ENCODE data around the gene VAV3.

Gene VAV3

DNA sequence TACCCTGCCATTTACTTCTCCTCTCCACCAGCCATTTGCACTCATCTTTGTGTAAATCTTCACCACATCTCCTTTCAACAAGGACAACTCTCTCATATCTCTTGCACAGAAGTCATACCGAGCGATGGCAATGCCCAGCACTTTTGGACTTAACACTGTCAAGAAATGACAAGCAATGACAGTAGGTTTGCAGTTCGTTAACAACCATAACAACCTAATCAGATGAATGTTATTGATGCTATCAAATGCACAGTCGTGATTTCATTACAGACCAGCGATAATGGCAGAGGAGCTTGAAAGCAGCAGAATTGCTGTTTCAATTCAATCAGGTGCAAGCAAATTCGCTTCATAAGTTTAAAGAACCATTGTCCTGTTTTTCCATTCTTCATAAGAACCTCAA, 390.9 kb downstream of the VAV3 start:
- H2BK120ac ChIP-seq (ENCODE audit: low read depth, low read length): no peak overlapping the region
- H3K18ac ChIP-seq (ENCODE audit: low read length): no peak overlapping the region
- H3K14ac ChIP-seq (ENCODE audit: low read length): no peak overlapping the region
- H3K4me3 ChIP-seq (ENCODE audit: low read length in 2 of 2): no peak overlapping the region
- no peak overlapping the region for H3K23ac ChIP-seq (ENCODE audit: low read depth, low read length, poor library complexity)
- no peak overlapping the region for H2BK15ac ChIP-seq (ENCODE audit: low read length)
- no peaks in the 10 kb centered on the region for H3K9me3 ChIP-seq (replicated peaks in 1 of 2; ENCODE audit: control insufficient read depth in 2 of 2, insufficient read depth in 1 of 2, low read depth in 1 of 2, low read length in 2 of 2)
- no peak overlapping the region for H2AK5ac ChIP-seq (ENCODE audit: low read depth, low read length)
- no peak overlapping the region for H2BK12ac ChIP-seq (ENCODE audit: low read length)
- no peaks in the 10 kb centered on the region for H3K36me3 ChIP-seq (replicated peaks in 1 of 2; ENCODE audit: control insufficient read depth in 2 of 2, insufficient read depth in 2 of 2, low read length in 2 of 2)
- no peak overlapping the region for H3K4me2 ChIP-seq (ENCODE audit: insufficient read depth, low read length, poor library complexity, severe bottlenecking)
- no peak overlapping the region for H4K8ac ChIP-seq (ENCODE audit: low read depth, low read length)
- no peak overlapping the region for H3K4ac ChIP-seq (ENCODE audit: low read length)
- no peak for DNase-seq (ENCODE audit: low spot score)
- H3K79me1 ChIP-seq (ENCODE audit: low read depth, low read length): no peaks in the 10 kb centered on the region
- H3K27me3 ChIP-seq (ENCODE audit: control insufficient read depth in 3 of 3, insufficient read depth in 3 of 3, low read depth in 1 of 3, low read length in 3 of 3): no peaks in the 10 kb centered on the region
- H3K27ac ChIP-seq (replicated peaks; ENCODE audit: low read length): no peak overlapping the region
- no CpG with 5 or more reads among the region's 6 CpGs for WGBS, 2 donors (ENCODE audit: extremely low coverage in 2 of 2, insufficient read length in 2 of 2, insufficient replicate concordance in 1 of 2)
- no peak overlapping the region for H3K9ac ChIP-seq (ENCODE audit: low read depth, low read length, poor library complexity)
- no peak overlapping the region for H4K91ac ChIP-seq (ENCODE audit: low read depth, low read length, poor library complexity)
- no peak overlapping the region for H2BK5ac ChIP-seq (ENCODE audit: low read length)
- H2AFZ ChIP-seq (ENCODE audit: low read length): no peak overlapping the region
- no peaks in the 10 kb centered on the region for H3K4me1 ChIP-seq (ENCODE audit: control insufficient read depth in 2 of 2, insufficient read depth in 1 of 2, low read depth in 1 of 2, low read length in 2 of 2)

DNA sequence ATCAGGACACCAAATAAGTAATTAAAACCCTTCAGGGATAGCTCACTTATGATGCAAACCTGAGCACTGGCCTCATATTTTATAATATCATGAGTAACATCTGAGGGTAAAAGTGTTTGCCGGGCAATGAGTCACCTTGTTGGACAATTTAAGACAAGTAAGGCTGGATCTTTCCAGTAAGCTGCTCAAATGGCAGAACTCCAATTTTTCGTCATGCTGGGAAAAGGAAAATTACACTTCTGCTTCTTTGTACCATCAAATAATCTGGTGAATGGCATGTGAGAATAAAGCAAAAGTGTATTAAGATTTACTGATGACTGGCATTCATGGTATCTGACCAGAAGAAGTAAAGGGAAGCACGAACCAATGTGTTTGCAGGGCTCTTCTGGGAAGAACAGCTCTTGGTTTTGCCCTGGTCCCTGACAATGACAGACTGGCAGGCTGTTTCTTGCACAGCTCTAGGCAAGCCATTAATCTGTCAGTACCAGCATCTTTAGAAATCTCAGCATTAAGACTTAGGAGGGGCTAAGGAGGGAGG, 392.2 kb downstream of the VAV3 start:
- no peak overlapping the region for H3K23ac ChIP-seq (ENCODE audit: low read depth, low read length, poor library complexity)
- H3K4me1 ChIP-seq (ENCODE audit: control insufficient read depth in 2 of 2, insufficient read depth in 1 of 2, low read depth in 1 of 2, low read length in 2 of 2): no peaks in the 10 kb centered on the region
- no peak overlapping the region for H3K4me2 ChIP-seq (ENCODE audit: insufficient read depth, low read length, poor library complexity, severe bottlenecking)
- no peaks in the 10 kb centered on the region for H3K27me3 ChIP-seq (ENCODE audit: control insufficient read depth in 3 of 3, insufficient read depth in 3 of 3, low read depth in 1 of 3, low read length in 3 of 3)
- H3K9me3 ChIP-seq (replicated peaks in 1 of 2; ENCODE audit: control insufficient read depth in 2 of 2, insufficient read depth in 1 of 2, low read depth in 1 of 2, low read length in 2 of 2): no peaks in the 10 kb centered on the region
- H4K91ac ChIP-seq (ENCODE audit: low read depth, low read length, poor library complexity): no peak overlapping the region
- H2BK5ac ChIP-seq (ENCODE audit: low read length): no peak overlapping the region
- no peak overlapping the region for H2AK5ac ChIP-seq (ENCODE audit: low read depth, low read length)
- H3K9ac ChIP-seq (ENCODE audit: low read depth, low read length, poor library complexity): no peak overlapping the region
- no peak overlapping the region for H2BK15ac ChIP-seq (ENCODE audit: low read length)
- H3K18ac ChIP-seq (ENCODE audit: low read length): no peak overlapping the region
- H3K4ac ChIP-seq (ENCODE audit: low read length): no peak overlapping the region
- WGBS, 2 donors (ENCODE audit: extremely low coverage in 2 of 2, insufficient read length in 2 of 2, insufficient replicate concordance in 1 of 2): no CpG with 5 or more reads among the region's 3 CpGs
- H2AFZ ChIP-seq (ENCODE audit: low read length): no peak overlapping the region
- no peak for DNase-seq (ENCODE audit: low spot score)
- no peaks in the 10 kb centered on the region for H3K36me3 ChIP-seq (replicated peaks in 1 of 2; ENCODE audit: control insufficient read depth in 2 of 2, insufficient read depth in 2 of 2, low read length in 2 of 2)
- H2BK12ac ChIP-seq (ENCODE audit: low read length): no peak overlapping the region
- H3K4me3 ChIP-seq (ENCODE audit: low read length in 2 of 2): no peak overlapping the region
- no peak overlapping the region for H3K27ac ChIP-seq (replicated peaks; ENCODE audit: low read length)
- H4K8ac ChIP-seq (ENCODE audit: low read depth, low read length): no peak overlapping the region
- H2BK120ac ChIP-seq (ENCODE audit: low read depth, low read length): no peak overlapping the region
- no peaks in the 10 kb centered on the region for H3K79me1 ChIP-seq (ENCODE audit: low read depth, low read length)
- no peak overlapping the region for H3K14ac ChIP-seq (ENCODE audit: low read length)

DNA sequence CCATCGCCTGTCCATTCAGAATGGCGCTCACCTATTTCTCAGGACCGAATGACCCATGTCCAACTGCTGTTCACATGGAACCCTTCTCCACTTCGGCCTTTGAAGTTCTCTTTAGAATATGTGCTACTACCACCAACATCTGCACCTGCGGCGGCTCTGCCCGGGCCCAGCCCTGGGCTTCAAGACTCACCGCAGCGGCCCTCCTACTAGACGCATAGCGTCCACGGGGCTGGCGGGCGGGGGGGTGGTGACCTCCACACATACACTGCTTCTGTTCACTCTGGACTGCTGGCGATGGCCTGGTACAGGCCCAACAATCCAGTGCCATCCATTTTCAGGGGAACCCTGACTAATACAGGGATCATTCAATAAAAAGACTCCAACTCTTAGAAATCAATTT, 394.2 kb downstream of the VAV3 start:
- no peak overlapping the region for H3K9ac ChIP-seq (ENCODE audit: low read depth, low read length, poor library complexity)
- no peak overlapping the region for H3K4me3 ChIP-seq (ENCODE audit: low read length in 2 of 2)
- no CpG with 5 or more reads among the region's 15 CpGs for WGBS, 2 donors (ENCODE audit: extremely low coverage in 2 of 2, insufficient read length in 2 of 2, insufficient replicate concordance in 1 of 2)
- no peak for DNase-seq (ENCODE audit: low spot score)
- no peaks in the 10 kb centered on the region for H3K9me3 ChIP-seq (replicated peaks in 1 of 2; ENCODE audit: control insufficient read depth in 2 of 2, insufficient read depth in 1 of 2, low read depth in 1 of 2, low read length in 2 of 2)
- no peak overlapping the region for H3K4me2 ChIP-seq (ENCODE audit: insufficient read depth, low read length, poor library complexity, severe bottlenecking)
- H3K4ac ChIP-seq (ENCODE audit: low read length): no peak overlapping the region
- H3K36me3 ChIP-seq (replicated peaks in 1 of 2; ENCODE audit: control insufficient read depth in 2 of 2, insufficient read depth in 2 of 2, low read length in 2 of 2): no peaks in the 10 kb centered on the region
- no peak overlapping the region for H2BK12ac ChIP-seq (ENCODE audit: low read length)
- no peak overlapping the region for H2AFZ ChIP-seq (ENCODE audit: low read length)
- no peak overlapping the region for H3K14ac ChIP-seq (ENCODE audit: low read length)
- H3K18ac ChIP-seq (ENCODE audit: low read length): no peak overlapping the region
- H2AK5ac ChIP-seq (ENCODE audit: low read depth, low read length): peak overlapping the region; percentile 42
- H4K91ac ChIP-seq (ENCODE audit: low read depth, low read length, poor library complexity): no peak overlapping the region
- H3K27me3 ChIP-seq (ENCODE audit: control insufficient read depth in 3 of 3, insufficient read depth in 3 of 3, low read depth in 1 of 3, low read length in 3 of 3): no peaks in the 10 kb centered on the region
- no peak overlapping the region for H2BK5ac ChIP-seq (ENCODE audit: low read length)
- peaks cover under 1% of the 10 kb centered on the region for H3K79me1 ChIP-seq (ENCODE audit: low read depth, low read length)
- H3K27ac ChIP-seq (replicated peaks; ENCODE audit: low read length): no peak overlapping the region
- H2BK120ac ChIP-seq (ENCODE audit: low read depth, low read length): no peak overlapping the region
- H3K4me1 ChIP-seq (ENCODE audit: control insufficient read depth in 2 of 2, insufficient read depth in 1 of 2, low read depth in 1 of 2, low read length in 2 of 2): no peaks in the 10 kb centered on the region
- no peak overlapping the region for H4K8ac ChIP-seq (ENCODE audit: low read depth, low read length)
- H2BK15ac ChIP-seq (ENCODE audit: low read length): no peak overlapping the region
- H3K23ac ChIP-seq (ENCODE audit: low read depth, low read length, poor library complexity): no peak overlapping the region

DNA sequence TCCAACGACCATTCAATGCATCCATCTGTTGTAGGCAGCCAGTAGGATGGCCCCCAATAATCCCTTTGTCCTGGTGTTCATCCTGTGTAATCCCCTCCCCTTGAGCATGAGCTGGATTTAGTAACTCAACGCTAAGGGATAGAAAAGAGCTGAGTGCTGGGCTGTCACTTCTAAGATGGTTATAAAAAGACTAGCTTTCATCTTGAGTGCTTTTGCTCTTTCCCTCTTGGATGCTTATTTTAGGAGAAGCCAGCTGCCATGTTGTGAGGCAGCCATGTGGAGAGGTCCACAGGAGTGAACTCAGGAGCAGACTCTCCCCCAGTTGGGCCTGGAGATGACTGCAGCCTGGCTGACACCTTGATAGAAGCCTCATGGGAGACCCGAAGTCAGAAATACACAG, 401.5 kb downstream of the VAV3 start:
- H3K36me3 ChIP-seq (replicated peaks in 1 of 2; ENCODE audit: control insufficient read depth in 2 of 2, insufficient read depth in 2 of 2, low read length in 2 of 2): no peaks in the 10 kb centered on the region

More for the DNA sequence above, 401.5 kb downstream of the VAV3 start:
- WGBS, 2 donors (ENCODE audit: extremely low coverage in 2 of 2, insufficient read length in 2 of 2, insufficient replicate concordance in 1 of 2): no CpG with 5 or more reads among the region's 3 CpGs
- no peaks in the 10 kb centered on the region for H3K27me3 ChIP-seq (ENCODE audit: control insufficient read depth in 3 of 3, insufficient read depth in 3 of 3, low read depth in 1 of 3, low read length in 3 of 3)
- H3K4me3 ChIP-seq (ENCODE audit: low read length in 2 of 2): no peak overlapping the region
- no peak overlapping the region for H3K27ac ChIP-seq (replicated peaks; ENCODE audit: low read length)
- no peak overlapping the region for H3K9ac ChIP-seq (ENCODE audit: low read depth, low read length, poor library complexity)
- H2BK5ac ChIP-seq (ENCODE audit: low read length): no peak overlapping the region
- no peak overlapping the region for H2BK15ac ChIP-seq (ENCODE audit: low read length)
- H4K8ac ChIP-seq (ENCODE audit: low read depth, low read length): no peak overlapping the region
- no peak overlapping the region for H2BK120ac ChIP-seq (ENCODE audit: low read depth, low read length)
- H3K4me1 ChIP-seq (ENCODE audit: control insufficient read depth in 2 of 2, insufficient read depth in 1 of 2, low read depth in 1 of 2, low read length in 2 of 2): no peaks in the 10 kb centered on the region
- H3K9me3 ChIP-seq (replicated peaks in 1 of 2; ENCODE audit: control insufficient read depth in 2 of 2, insufficient read depth in 1 of 2, low read depth in 1 of 2, low read length in 2 of 2): no peaks in the 10 kb centered on the region
- H3K79me1 ChIP-seq (ENCODE audit: low read depth, low read length): peaks cover 1% of the 10 kb centered on the region
- H3K4ac ChIP-seq (ENCODE audit: low read length): no peak overlapping the region
- H3K18ac ChIP-seq (ENCODE audit: low read length): no peak overlapping the region
- H2AK5ac ChIP-seq (ENCODE audit: low read depth, low read length): no peak overlapping the region
- no peak overlapping the region for H2BK12ac ChIP-seq (ENCODE audit: low read length)
- H3K4me2 ChIP-seq (ENCODE audit: insufficient read depth, low read length, poor library complexity, severe bottlenecking): no peak overlapping the region
- DNase-seq (ENCODE audit: low spot score): no peak
- H2AFZ ChIP-seq (ENCODE audit: low read length): no peak overlapping the region
- no peak overlapping the region for H3K23ac ChIP-seq (ENCODE audit: low read depth, low read length, poor library complexity)
- no peak overlapping the region for H3K14ac ChIP-seq (ENCODE audit: low read length)
- no peak overlapping the region for H4K91ac ChIP-seq (ENCODE audit: low read depth, low read length, poor library complexity)
